Ishikawa (cell line): ENCODE data around the gene UBE2J1.

Source experiments
- CEBPB ChIP-seq: IDR thresholded peaks from 2 replicates; pipeline ENCODE4 v1.6.1; 2012
- CREB1 ChIP-seq: IDR thresholded peaks from 2 replicates; pipeline ENCODE4 v1.6.1; 2012; ENCODE audit warnings: low read depth
- EP300 ChIP-seq: IDR thresholded peaks from 2 replicates; pipeline ENCODE4 v1.6.1; 2012; ENCODE audit warnings: borderline replicate concordance
- FOXM1 ChIP-seq: IDR thresholded peaks from 2 replicates; pipeline ENCODE4 v1.6.1; 2012; ENCODE audit warnings: low read depth, borderline replicate concordance
- RAD21 ChIP-seq: IDR thresholded peaks from 2 replicates; pipeline ENCODE4 v1.6.1; 2012; ENCODE audit warnings: low read depth
- REST ChIP-seq: IDR thresholded peaks from 2 replicates; pipeline ENCODE4 v1.6.1; 2012; ENCODE audit warnings: low read depth, mild to moderate bottlenecking
- TAF1 ChIP-seq: IDR thresholded peaks from 2 replicates; pipeline ENCODE4 v1.6.1; 2012; ENCODE audit warnings: low read depth, mild to moderate bottlenecking
- TCF12 ChIP-seq: IDR thresholded peaks from 2 replicates; pipeline ENCODE4 v1.6.1; 2012; ENCODE audit warnings: low read depth
- TEAD4 ChIP-seq: IDR thresholded peaks from 2 replicates; pipeline ENCODE4 v1.6.1; 2012
- YY1 ChIP-seq: IDR thresholded peaks from 2 replicates; pipeline ENCODE4 v1.6.1; 2012; ENCODE audit warnings: low read depth
- ZBTB7A ChIP-seq: IDR thresholded peaks from 2 replicates; pipeline ENCODE4 v1.6.1; 2012; ENCODE audit warnings: low read depth
- TF ChIP-seq, protein P1 (sequence below): IDR thresholded peaks from 2 replicates; pipeline ENCODE4 v1.6.1; 2012
- TF ChIP-seq, protein P2 (sequence below): IDR thresholded peaks from 2 replicates; pipeline ENCODE4 v1.6.1; 2012

DNA sequence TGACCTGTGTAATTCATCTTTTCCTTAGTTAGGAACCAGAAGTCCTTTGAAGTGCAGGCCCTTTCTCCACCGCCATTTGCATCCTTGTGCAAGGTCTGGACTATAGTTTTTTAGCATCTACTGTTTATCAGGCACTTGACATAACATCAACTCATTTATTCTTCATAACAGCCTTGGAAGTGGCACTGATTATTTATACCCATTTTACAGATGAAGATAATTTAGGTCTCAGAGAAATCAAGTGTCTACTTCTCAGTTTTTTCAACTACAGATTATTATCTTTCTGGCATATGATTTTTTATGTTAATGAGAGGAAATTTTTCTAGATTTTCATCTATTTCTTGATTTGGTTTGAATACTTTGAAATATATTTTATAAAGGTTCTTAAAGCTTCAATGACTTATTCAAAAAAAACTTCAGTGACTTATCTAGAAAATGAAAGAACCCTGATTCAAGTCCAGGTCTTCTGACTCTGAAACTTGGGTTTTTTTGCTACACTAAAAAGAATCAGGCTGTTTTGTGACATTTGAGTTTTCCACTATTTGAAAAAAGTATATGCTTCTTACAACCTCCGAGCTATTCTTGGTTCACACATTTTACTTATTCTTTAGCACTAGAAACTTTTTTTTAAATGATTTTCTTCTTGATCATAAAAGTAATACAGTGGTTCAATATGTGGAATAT is 3.1 kb upstream of the UBE2J1 start:
- TF ChIP-seq, protein P1, sequence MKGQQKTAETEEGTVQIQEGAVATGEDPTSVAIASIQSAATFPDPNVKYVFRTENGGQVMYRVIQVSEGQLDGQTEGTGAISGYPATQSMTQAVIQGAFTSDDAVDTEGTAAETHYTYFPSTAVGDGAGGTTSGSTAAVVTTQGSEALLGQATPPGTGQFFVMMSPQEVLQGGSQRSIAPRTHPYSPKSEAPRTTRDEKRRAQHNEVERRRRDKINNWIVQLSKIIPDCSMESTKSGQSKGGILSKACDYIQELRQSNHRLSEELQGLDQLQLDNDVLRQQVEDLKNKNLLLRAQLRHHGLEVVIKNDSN = no peak
- TF ChIP-seq TAF1 (no peak), REST (no peak), RAD21 (no peak), TCF12 (no peak), FOXM1 (no peak), CREB1 (no peak), EP300 (no peak), ZBTB7A (no peak), TEAD4 (no peak), YY1 (no peak), CEBPB (no peak)
- TF ChIP-seq, protein P2, sequence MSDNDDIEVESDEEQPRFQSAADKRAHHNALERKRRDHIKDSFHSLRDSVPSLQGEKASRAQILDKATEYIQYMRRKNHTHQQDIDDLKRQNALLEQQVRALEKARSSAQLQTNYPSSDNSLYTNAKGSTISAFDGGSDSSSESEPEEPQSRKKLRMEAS = no peak
